Liver (tissue), 9 donors: ENCODE measurements around the gene BTRC. TPM values are rescaled to one million over a fixed set of nuclear protein-coding genes. Genes with fewer than 3 reads are reported as not detected.

Source experiments
- DNase-seq: peaks from one replicate; pipeline ENCODE4 v3.0.0-alpha.2; 2017; ENCODE audit warnings: low spot score
- H3K27ac ChIP-seq, 2 donors: one replicate each; pipeline ENCODE4 v1.7.0; 2013; ENCODE audit warnings: inconsistent platforms in 2 of 2, low read length in 2 of 2, control low read depth in 1 of 2, low read depth in 1 of 2, mild to moderate bottlenecking in 1 of 2
- H3K27me3 ChIP-seq, 4 donors: one replicate each; pipeline versions ENCODE4 v1.6.1 to v1.7.0; 2013; ENCODE audit warnings: low read length in 3 of 4, inconsistent platforms in 1 of 4, mild to moderate bottlenecking in 1 of 4, moderate library complexity in 1 of 4; ENCODE audit not compliant: control insufficient read depth in 4 of 4, insufficient read depth in 4 of 4
- H3K36me3 ChIP-seq, 4 donors: one replicate each; pipeline versions ENCODE4 v1.6.1 to v1.7.0; 2013; ENCODE audit warnings: low read length in 3 of 4, mild to moderate bottlenecking in 3 of 4, low read depth in 1 of 4, moderate library complexity in 1 of 4; ENCODE audit not compliant: control insufficient read depth in 4 of 4, insufficient read depth in 3 of 4
- H3K4me1 ChIP-seq, 4 donors: one replicate each; pipeline versions ENCODE4 v1.6.1 to v1.7.0; 2013; ENCODE audit warnings: low read length in 3 of 4, mild to moderate bottlenecking in 3 of 4, moderate library complexity in 1 of 4; ENCODE audit not compliant: control insufficient read depth in 4 of 4, insufficient read depth in 4 of 4
- H3K4me3 ChIP-seq, 3 donors: one replicate each; pipeline versions ENCODE4 v1.6.1 to v1.7.0; 2013; ENCODE audit warnings: low read length in 3 of 3, control low read depth in 1 of 3, low read depth in 1 of 3, mild to moderate bottlenecking in 1 of 3
- H3K9ac ChIP-seq, 2 donors: one replicate each; pipeline ENCODE4 v1.7.0; 2013; ENCODE audit warnings: low read length in 2 of 2, mild to moderate bottlenecking in 2 of 2, moderate library complexity in 2 of 2, control low read depth in 1 of 2, low read depth in 1 of 2
- H3K9me3 ChIP-seq, 4 donors: one replicate each; pipeline versions ENCODE4 v1.6.1 to v1.7.0; 2013; ENCODE audit warnings: low read length in 3 of 4; ENCODE audit not compliant: control insufficient read depth in 4 of 4
- EGR1 ChIP-seq, 2 donors: IDR thresholded peaks; 2 replicates each; pipeline ENCODE4 v1.6.1; 2016 to 2018; ENCODE audit warnings: antibody characterized with exemption in 2 of 2, low read depth in 2 of 2
- FOXA2 ChIP-seq: IDR thresholded peaks from 2 replicates; pipeline ENCODE4 v1.6.1; 2016; ENCODE audit warnings: antibody characterized with exemption
- GABPA ChIP-seq, 2 donors: IDR thresholded peaks in 1 of 2; conservative IDR thresholded peaks in 1 of 2; 2 replicates each; pipeline ENCODE4 v1.6.1; 2016; ENCODE audit warnings: antibody characterized with exemption in 2 of 2, mild to moderate bottlenecking in 1 of 2, moderate library complexity in 1 of 2
- HNF4A ChIP-seq, 2 donors: conservative IDR thresholded peaks; 2 replicates each; pipeline ENCODE4 v1.6.1; 2016; ENCODE audit warnings: antibody characterized with exemption in 2 of 2, mild to moderate bottlenecking in 2 of 2
- HNF4G ChIP-seq: IDR thresholded peaks from 2 replicates; pipeline ENCODE4 v1.6.1; 2016; ENCODE audit warnings: antibody characterized with exemption
- MAX ChIP-seq: IDR thresholded peaks from 2 replicates; pipeline ENCODE4 v1.6.1; 2016; ENCODE audit warnings: antibody characterized with exemption
- RAD21 ChIP-seq, 2 donors: IDR thresholded peaks; 2 replicates each; pipeline ENCODE4 v1.6.1; 2016; ENCODE audit warnings: antibody characterized with exemption in 2 of 2, mild to moderate bottlenecking in 2 of 2
- REST ChIP-seq: IDR thresholded peaks from 2 replicates; pipeline ENCODE4 v1.6.1; 2016; ENCODE audit warnings: antibody characterized with exemption, mild to moderate bottlenecking
- RXRA ChIP-seq, 2 donors: IDR thresholded peaks; 2 replicates each; pipeline ENCODE4 v1.6.1; 2017 to 2018; ENCODE audit warnings: antibody characterized with exemption in 2 of 2, mild to moderate bottlenecking in 1 of 2
- TAF1 ChIP-seq: conservative IDR thresholded peaks from 2 replicates; pipeline ENCODE4 v1.6.1; 2016; ENCODE audit warnings: antibody characterized with exemption, mild to moderate bottlenecking
- YY1 ChIP-seq: IDR thresholded peaks from 2 replicates; pipeline ENCODE4 v1.6.1; 2016; ENCODE audit warnings: antibody characterized with exemption, mild to moderate bottlenecking
- ZBTB33 ChIP-seq: IDR thresholded peaks from 2 replicates; pipeline ENCODE4 v1.6.1; 2016; ENCODE audit warnings: antibody characterized with exemption
- polyA plus RNA-seq, 2 donors: library from polyadenylated mRNA; stranded (reverse) in 1 of 2; unstranded in 1 of 2; fragments of 200-250 nt in 1 of 2; fragments of >200 nt in 1 of 2; fragmentation: Nextera tagmentation in 1 of 2; extraction: Ambion mirVana in 1 of 2; gene quantifications; one replicate each; pipeline versions ENCODE4 v1.2.1 to v1.2.3, GENCODE V29; 2013 to 2015
- total RNA-seq, 2 donors: library from RNA; depleted of rRNA; stranded (reverse); fragments of >200 nt; gene quantifications; one replicate each; pipeline ENCODE4 v1.2.3, GENCODE V29; 2014
- TF ChIP-seq, protein P1 (sequence below): IDR thresholded peaks from 2 replicates; pipeline ENCODE4 v1.6.1; 2016; ENCODE audit warnings: antibody characterized with exemption
- TF ChIP-seq, protein P2 (sequence below): fragments of 150-350 bp; IDR thresholded peaks from 2 replicates; pipeline ENCODE4 v1.5.1; 2017; ENCODE audit warnings: improper control_type of control experiment, low read depth, low read length; ENCODE audit not compliant: missing input control
- donor health status: healthy.
- donor health status: healthy.
- donor health status: healthy.
- donor health status: healthy.
- donor health status: healthy.

BTRC gene
- total and polyA plus RNA-seq, 4 donors: 2.7 to 28.2 (median 5.9) TPM

DNA sequence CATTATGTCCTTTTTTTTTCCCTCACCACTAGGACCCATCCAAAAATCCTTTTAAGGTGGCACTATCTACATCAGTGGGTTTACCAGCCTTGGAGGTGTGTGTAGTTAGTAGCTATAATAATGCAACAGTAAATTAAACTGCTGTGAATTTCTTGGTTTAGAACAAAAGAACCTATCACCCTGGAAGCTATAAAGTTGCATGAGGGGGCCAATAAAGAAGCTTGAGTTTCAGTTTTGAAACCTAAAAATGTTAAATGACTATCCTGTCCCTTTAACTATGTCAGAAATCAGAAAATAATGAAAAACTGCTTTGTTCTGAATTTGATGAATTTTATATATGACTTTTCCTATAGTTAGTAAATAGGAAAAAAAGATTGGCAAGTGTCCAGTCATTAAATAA lies 153.9 kb downstream of the BTRC start (continued):
- no peak for TF ChIP-seq ZBTB33

GRCh38 chr10:101511938-101512337 lies 158.0 kb downstream of the BTRC start:
- no peaks in the 10 kb centered on the region for H3K4me1 ChIP-seq
- H3K36me3 ChIP-seq: peaks cover 0 to 2% (median 0%) of the 10 kb centered on the region in 4 donors
- no peak overlapping the region for H3K9ac ChIP-seq
- no peak for DNase-seq
- H3K27me3 ChIP-seq: no peaks in the 10 kb centered on the region
- TF ChIP-seq, protein P1, sequence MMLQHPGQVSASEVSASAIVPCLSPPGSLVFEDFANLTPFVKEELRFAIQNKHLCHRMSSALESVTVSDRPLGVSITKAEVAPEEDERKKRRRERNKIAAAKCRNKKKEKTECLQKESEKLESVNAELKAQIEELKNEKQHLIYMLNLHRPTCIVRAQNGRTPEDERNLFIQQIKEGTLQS: no peak
- TF ChIP-seq RXRA (IDR thresholded peaks at IDR 0.05) (no peak), YY1 (no peak), ZBTB33 (no peak), RAD21 (IDR thresholded peaks at IDR 0.05) (no peak), HNF4A (conservative IDR thresholded peaks at IDR 0.05) (no peak), HNF4G (no peak)
- TF ChIP-seq, protein P2, sequence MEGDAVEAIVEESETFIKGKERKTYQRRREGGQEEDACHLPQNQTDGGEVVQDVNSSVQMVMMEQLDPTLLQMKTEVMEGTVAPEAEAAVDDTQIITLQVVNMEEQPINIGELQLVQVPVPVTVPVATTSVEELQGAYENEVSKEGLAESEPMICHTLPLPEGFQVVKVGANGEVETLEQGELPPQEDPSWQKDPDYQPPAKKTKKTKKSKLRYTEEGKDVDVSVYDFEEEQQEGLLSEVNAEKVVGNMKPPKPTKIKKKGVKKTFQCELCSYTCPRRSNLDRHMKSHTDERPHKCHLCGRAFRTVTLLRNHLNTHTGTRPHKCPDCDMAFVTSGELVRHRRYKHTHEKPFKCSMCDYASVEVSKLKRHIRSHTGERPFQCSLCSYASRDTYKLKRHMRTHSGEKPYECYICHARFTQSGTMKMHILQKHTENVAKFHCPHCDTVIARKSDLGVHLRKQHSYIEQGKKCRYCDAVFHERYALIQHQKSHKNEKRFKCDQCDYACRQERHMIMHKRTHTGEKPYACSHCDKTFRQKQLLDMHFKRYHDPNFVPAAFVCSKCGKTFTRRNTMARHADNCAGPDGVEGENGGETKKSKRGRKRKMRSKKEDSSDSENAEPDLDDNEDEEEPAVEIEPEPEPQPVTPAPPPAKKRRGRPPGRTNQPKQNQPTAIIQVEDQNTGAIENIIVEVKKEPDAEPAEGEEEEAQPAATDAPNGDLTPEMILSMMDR: no peak
- no peak overlapping the region for H3K4me3 ChIP-seq
- no peak overlapping the region for H3K27ac ChIP-seq
- H3K9me3 ChIP-seq: peaks cover 0 to 2% (median 0%) of the 10 kb centered on the region in 4 donors

DNA sequence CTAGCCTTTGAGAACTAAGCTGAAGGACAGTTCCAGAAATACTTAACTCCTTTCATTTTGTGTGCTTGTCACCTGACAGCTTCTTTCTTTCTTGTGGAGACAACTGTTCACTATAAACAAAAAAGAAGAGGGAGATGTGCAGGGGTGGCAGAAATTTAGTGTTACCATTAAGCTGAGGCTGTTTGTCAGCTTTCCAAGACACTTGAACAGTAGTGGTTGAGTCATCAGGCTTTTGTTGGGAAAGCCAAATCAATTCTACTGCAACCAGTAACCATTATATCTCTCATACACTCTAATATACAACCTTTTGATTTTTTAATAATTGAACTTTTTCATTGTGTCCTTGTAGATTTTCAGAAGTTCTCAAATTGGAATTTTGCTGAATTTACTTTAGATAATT lies 158.8 kb downstream of the BTRC start:
- Histone ChIP-seq H3K4me3 (no peak overlapping the region), H3K27ac (no peak overlapping the region), H3K9ac (no peak overlapping the region), H3K27me3 (no peaks in the 10 kb centered on the region), H3K36me3 (peaks cover 0 to 2% (median 0%) of the 10 kb centered on the region in 4 donors), H3K4me1 (no peaks in the 10 kb centered on the region), H3K9me3 (peaks cover 0 to 2% (median 0%) of the 10 kb centered on the region in 4 donors)
- TF ChIP-seq REST: no peak
- TF ChIP-seq MAX: no peak
- no peak for TF ChIP-seq GABPA (IDR thresholded peaks at IDR 0.05 in 1 of 2, conservative IDR thresholded peaks at IDR 0.05 in 1 of 2)
- TF ChIP-seq EGR1 (IDR thresholded peaks at IDR 0.05; ENCODE audit: low read depth in 2 of 2): no peak
- no peak for TF ChIP-seq FOXA2
- TF ChIP-seq YY1: no peak
- TF ChIP-seq, protein P2: no peak
- TF ChIP-seq TAF1: no peak
- DNase-seq: no peak
